ENCODE data around the gene CCDC158. TPM values are rescaled to one million over a fixed set of nuclear protein-coding genes. Genes with fewer than 3 reads are reported as not detected.
A peak's percentile ranks its signal among the peaks of the same experiment; 100 is the strongest.

CCDC158 gene
- total RNA-seq, 1 donor from 2014 or later: not detected

- no peak overlapping the region for H3K27ac Mint-ChIP-seq (ENCODE audit: unreplicated experiment)
- H3K27me3 Mint-ChIP-seq (ENCODE audit: unreplicated experiment): no peaks in the 10 kb centered on the region
- TF ChIP-seq CTCF (IDR thresholded peaks at IDR 0.05; ENCODE audit: partially characterized antibody, unreplicated experiment): no peak
- no peak for DNase-seq
- no peaks in the 10 kb centered on the region for H3K36me3 Mint-ChIP-seq (ENCODE audit: unreplicated experiment)
- H3K4me1 Mint-ChIP-seq (ENCODE audit: low read depth, unreplicated experiment): no peaks in the 10 kb centered on the region
- peaks cover 4% of the 10 kb centered on the region for H3K9me3 Mint-ChIP-seq (ENCODE audit: unreplicated experiment)
- no peak overlapping the region for H3K4me3 Mint-ChIP-seq (ENCODE audit: unreplicated experiment)
Observed at GRCh38 chr4:76442807-76443206, 21.9 kb upstream of the CCDC158 start.

GRCh38 chr4:76441881-76442280, 20.9 kb upstream of the CCDC158 start:
- no peaks in the 10 kb centered on the region for H3K27me3 Mint-ChIP-seq (ENCODE audit: unreplicated experiment)
- H3K9me3 Mint-ChIP-seq (ENCODE audit: unreplicated experiment): peaks cover 3% of the 10 kb centered on the region
- no peak for DNase-seq
- H3K36me3 Mint-ChIP-seq (ENCODE audit: unreplicated experiment): no peaks in the 10 kb centered on the region
- H3K4me3 Mint-ChIP-seq (ENCODE audit: unreplicated experiment): no peak overlapping the region
- no peak for TF ChIP-seq CTCF (IDR thresholded peaks at IDR 0.05; ENCODE audit: partially characterized antibody, unreplicated experiment)
- H3K4me1 Mint-ChIP-seq (ENCODE audit: low read depth, unreplicated experiment): no peaks in the 10 kb centered on the region
- H3K27ac Mint-ChIP-seq (ENCODE audit: unreplicated experiment): no peak overlapping the region

DNA sequence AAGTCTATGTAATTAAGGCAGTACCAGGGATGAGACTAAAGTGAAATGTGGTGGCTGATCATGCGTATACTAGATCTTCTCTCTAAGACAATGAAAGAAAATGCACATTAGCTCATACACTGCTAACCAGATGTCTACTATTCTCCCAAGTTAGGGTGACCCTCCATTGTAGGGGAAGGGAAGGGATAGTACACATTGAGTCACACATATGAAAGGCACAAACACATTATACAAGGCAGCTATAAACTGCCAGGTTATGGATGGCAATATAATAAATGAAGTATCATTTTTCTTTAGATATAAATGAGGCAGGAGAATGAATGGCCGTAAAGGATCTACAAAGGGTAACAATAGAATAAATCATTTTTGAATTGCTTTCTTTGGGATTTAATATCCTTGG, 18.6 kb upstream of the CCDC158 start:
- H3K9me3 Mint-ChIP-seq (ENCODE audit: unreplicated experiment): peaks cover 2% of the 10 kb centered on the region
- no peaks in the 10 kb centered on the region for H3K27me3 Mint-ChIP-seq (ENCODE audit: unreplicated experiment)
- H3K4me3 Mint-ChIP-seq (ENCODE audit: unreplicated experiment): no peak overlapping the region
- H3K36me3 Mint-ChIP-seq (ENCODE audit: unreplicated experiment): no peaks in the 10 kb centered on the region
- DNase-seq: no peak
- peaks cover 14% of the 10 kb centered on the region for H3K4me1 Mint-ChIP-seq (ENCODE audit: low read depth, unreplicated experiment)
- no peak overlapping the region for H3K27ac Mint-ChIP-seq (ENCODE audit: unreplicated experiment)
- no peak for TF ChIP-seq CTCF (IDR thresholded peaks at IDR 0.05; ENCODE audit: partially characterized antibody, unreplicated experiment)

DNA sequence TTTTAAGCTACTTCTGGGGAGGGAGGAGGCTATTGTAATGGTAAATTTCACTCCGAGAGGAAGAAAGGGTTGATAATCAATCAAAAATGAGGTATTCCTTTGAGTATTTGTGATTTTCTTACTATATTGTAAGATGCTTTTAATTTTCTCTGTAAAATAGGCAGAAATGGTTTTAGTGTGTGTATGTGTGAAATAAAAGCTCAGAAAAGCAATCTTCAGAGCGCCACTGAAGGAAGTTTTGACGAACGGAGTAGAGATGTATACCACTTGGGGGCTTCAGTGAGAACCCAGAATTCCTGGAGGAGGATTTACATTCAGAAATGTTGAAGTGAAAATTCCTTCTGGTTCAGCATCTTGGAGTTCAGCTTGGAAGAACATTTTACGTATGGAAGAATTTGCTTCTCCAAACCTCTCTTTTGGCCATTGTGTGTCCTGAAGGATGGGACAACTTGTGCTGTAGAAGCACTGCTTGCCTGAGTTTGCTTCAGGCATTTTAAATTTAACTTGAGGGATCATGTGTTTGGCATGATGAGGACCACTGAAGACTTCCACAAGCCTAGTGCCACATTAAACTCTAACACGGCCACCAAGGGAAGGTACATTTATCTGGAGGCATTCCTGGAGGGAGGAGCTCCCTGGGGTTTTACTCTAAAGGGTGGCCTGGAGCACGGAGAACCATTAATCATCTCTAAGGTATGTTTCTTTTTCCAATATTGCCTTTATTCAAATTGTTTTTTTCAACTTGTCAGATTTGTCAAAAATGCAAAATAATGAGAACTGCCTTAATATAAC, 14.8 kb upstream of the CCDC158 start:
- DNase-seq: no peak
- Mint-ChIP-seq H3K27ac (ENCODE audit: unreplicated experiment) (no peak overlapping the region), H3K4me3 (ENCODE audit: unreplicated experiment) (peak overlapping the region; percentile 33), H3K27me3 (ENCODE audit: unreplicated experiment) (no peaks in the 10 kb centered on the region), H3K9me3 (ENCODE audit: unreplicated experiment) (peaks cover under 1% of the 10 kb centered on the region), H3K36me3 (ENCODE audit: unreplicated experiment) (no peaks in the 10 kb centered on the region), H3K4me1 (ENCODE audit: low read depth, unreplicated experiment) (peaks cover 14% of the 10 kb centered on the region)
- TF ChIP-seq CTCF (IDR thresholded peaks at IDR 0.05; ENCODE audit: partially characterized antibody, unreplicated experiment): no peak

GRCh38 chr4:76434901-76435527, 14.1 kb upstream of the CCDC158 start, which contains the start of gene SHROOM3:
TSS of gene SHROOM3 (plus strand) at chr4:76435229. CDS start at chr4:76436053, 824 bp downstream.
- no peaks in the 10 kb centered on the region for H3K36me3 Mint-ChIP-seq (ENCODE audit: unreplicated experiment)
- no peak for TF ChIP-seq CTCF (IDR thresholded peaks at IDR 0.05; ENCODE audit: partially characterized antibody, unreplicated experiment)
- H3K4me3 Mint-ChIP-seq (ENCODE audit: unreplicated experiment): peak within 1 kb of the TSS; percentile 49
- DNase-seq: no peak
- no peaks in the 10 kb centered on the region for H3K9me3 Mint-ChIP-seq (ENCODE audit: unreplicated experiment)
- no peaks in the 10 kb centered on the region for H3K27me3 Mint-ChIP-seq (ENCODE audit: unreplicated experiment)
- H3K4me1 Mint-ChIP-seq (ENCODE audit: low read depth, unreplicated experiment): peaks cover 14% of the 10 kb centered on the region
- H3K27ac Mint-ChIP-seq (ENCODE audit: unreplicated experiment): no peak within 1 kb of the TSS
